Measurements from ENCODE around the gene ARTN.
A peak's percentile ranks its signal among the peaks of the same experiment; 100 is the strongest.

DNA sequence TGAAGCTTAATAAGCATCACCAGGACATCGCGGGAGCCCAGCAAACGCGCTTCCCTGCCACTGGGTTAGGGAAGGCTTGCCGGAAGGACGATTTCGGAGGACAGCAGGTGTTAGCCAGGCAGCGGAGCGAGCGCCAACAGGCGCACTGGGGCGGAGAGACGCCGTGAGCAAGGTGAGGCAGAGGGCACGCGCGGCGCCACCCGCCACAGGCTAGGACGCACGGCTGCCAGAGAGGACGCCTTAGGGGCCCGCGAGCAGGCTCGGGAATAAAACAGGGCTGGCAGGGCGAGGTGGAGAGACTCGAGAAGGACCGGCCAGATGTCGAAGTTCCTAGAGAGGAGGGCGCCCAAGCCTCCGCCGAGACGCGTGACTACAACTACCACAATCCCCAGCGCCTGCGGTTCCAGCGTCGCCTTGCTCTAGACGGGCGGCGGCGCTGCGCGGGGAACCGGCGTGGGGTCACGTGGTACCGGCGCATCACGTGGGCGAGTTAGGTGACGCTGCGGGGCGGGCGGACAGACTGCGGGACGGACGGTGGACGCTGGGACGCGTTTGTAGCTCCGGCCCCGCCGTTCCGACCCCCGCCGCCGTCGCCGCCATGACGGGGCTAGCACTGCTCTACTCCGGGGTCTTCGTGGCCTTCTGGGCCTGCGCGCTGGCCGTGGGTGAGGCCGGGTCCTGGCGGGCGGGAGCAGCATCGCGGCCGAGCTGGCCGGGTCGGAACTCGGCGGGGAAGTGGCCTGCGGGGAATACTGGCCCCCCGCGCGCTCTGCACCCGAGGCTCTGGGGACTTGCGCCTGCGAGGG is 41.0 kb downstream of the ARTN start, which contains the start of gene ATP6V0B:
- TF ChIP-seq, protein P1, sequence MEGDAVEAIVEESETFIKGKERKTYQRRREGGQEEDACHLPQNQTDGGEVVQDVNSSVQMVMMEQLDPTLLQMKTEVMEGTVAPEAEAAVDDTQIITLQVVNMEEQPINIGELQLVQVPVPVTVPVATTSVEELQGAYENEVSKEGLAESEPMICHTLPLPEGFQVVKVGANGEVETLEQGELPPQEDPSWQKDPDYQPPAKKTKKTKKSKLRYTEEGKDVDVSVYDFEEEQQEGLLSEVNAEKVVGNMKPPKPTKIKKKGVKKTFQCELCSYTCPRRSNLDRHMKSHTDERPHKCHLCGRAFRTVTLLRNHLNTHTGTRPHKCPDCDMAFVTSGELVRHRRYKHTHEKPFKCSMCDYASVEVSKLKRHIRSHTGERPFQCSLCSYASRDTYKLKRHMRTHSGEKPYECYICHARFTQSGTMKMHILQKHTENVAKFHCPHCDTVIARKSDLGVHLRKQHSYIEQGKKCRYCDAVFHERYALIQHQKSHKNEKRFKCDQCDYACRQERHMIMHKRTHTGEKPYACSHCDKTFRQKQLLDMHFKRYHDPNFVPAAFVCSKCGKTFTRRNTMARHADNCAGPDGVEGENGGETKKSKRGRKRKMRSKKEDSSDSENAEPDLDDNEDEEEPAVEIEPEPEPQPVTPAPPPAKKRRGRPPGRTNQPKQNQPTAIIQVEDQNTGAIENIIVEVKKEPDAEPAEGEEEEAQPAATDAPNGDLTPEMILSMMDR (conservative IDR thresholded peaks at IDR 0.05; ENCODE audit: low read depth in 2 of 2) = 0 out of 4 replicates have a peak, but pooled peaks of 1 of the 2 experiments have one; percentile 14
- TF ChIP-seq NANOG (IDR thresholded peaks at IDR 0.05; ENCODE audit: borderline replicate concordance) (no peak), CREB1 (CRISPR knock-in tag; IDR thresholded peaks at IDR 0.05; ENCODE audit: low read depth) (peak; percentile 95), EZH2phosphoT487 (IDR thresholded peaks at IDR 0.05; ENCODE audit: unreplicated experiment) (no peak), POLR2AphosphoS5 (IDR thresholded peaks at IDR 0.05; ENCODE audit: low read depth) (peak; percentile 92), EZH2 (IDR thresholded peaks at IDR 0.05; ENCODE audit: low read depth, unreplicated experiment) (no peak), STAT1 (IDR thresholded peaks at IDR 0.05; ENCODE audit: unreplicated experiment) (no peak)
- TF ChIP-seq, protein P2, sequence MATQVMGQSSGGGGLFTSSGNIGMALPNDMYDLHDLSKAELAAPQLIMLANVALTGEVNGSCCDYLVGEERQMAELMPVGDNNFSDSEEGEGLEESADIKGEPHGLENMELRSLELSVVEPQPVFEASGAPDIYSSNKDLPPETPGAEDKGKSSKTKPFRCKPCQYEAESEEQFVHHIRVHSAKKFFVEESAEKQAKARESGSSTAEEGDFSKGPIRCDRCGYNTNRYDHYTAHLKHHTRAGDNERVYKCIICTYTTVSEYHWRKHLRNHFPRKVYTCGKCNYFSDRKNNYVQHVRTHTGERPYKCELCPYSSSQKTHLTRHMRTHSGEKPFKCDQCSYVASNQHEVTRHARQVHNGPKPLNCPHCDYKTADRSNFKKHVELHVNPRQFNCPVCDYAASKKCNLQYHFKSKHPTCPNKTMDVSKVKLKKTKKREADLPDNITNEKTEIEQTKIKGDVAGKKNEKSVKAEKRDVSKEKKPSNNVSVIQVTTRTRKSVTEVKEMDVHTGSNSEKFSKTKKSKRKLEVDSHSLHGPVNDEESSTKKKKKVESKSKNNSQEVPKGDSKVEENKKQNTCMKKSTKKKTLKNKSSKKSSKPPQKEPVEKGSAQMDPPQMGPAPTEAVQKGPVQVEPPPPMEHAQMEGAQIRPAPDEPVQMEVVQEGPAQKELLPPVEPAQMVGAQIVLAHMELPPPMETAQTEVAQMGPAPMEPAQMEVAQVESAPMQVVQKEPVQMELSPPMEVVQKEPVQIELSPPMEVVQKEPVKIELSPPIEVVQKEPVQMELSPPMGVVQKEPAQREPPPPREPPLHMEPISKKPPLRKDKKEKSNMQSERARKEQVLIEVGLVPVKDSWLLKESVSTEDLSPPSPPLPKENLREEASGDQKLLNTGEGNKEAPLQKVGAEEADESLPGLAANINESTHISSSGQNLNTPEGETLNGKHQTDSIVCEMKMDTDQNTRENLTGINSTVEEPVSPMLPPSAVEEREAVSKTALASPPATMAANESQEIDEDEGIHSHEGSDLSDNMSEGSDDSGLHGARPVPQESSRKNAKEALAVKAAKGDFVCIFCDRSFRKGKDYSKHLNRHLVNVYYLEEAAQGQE (IDR thresholded peaks at IDR 0.05; ENCODE audit: unreplicated experiment) = no peak
- TF ChIP-seq, protein P3, sequence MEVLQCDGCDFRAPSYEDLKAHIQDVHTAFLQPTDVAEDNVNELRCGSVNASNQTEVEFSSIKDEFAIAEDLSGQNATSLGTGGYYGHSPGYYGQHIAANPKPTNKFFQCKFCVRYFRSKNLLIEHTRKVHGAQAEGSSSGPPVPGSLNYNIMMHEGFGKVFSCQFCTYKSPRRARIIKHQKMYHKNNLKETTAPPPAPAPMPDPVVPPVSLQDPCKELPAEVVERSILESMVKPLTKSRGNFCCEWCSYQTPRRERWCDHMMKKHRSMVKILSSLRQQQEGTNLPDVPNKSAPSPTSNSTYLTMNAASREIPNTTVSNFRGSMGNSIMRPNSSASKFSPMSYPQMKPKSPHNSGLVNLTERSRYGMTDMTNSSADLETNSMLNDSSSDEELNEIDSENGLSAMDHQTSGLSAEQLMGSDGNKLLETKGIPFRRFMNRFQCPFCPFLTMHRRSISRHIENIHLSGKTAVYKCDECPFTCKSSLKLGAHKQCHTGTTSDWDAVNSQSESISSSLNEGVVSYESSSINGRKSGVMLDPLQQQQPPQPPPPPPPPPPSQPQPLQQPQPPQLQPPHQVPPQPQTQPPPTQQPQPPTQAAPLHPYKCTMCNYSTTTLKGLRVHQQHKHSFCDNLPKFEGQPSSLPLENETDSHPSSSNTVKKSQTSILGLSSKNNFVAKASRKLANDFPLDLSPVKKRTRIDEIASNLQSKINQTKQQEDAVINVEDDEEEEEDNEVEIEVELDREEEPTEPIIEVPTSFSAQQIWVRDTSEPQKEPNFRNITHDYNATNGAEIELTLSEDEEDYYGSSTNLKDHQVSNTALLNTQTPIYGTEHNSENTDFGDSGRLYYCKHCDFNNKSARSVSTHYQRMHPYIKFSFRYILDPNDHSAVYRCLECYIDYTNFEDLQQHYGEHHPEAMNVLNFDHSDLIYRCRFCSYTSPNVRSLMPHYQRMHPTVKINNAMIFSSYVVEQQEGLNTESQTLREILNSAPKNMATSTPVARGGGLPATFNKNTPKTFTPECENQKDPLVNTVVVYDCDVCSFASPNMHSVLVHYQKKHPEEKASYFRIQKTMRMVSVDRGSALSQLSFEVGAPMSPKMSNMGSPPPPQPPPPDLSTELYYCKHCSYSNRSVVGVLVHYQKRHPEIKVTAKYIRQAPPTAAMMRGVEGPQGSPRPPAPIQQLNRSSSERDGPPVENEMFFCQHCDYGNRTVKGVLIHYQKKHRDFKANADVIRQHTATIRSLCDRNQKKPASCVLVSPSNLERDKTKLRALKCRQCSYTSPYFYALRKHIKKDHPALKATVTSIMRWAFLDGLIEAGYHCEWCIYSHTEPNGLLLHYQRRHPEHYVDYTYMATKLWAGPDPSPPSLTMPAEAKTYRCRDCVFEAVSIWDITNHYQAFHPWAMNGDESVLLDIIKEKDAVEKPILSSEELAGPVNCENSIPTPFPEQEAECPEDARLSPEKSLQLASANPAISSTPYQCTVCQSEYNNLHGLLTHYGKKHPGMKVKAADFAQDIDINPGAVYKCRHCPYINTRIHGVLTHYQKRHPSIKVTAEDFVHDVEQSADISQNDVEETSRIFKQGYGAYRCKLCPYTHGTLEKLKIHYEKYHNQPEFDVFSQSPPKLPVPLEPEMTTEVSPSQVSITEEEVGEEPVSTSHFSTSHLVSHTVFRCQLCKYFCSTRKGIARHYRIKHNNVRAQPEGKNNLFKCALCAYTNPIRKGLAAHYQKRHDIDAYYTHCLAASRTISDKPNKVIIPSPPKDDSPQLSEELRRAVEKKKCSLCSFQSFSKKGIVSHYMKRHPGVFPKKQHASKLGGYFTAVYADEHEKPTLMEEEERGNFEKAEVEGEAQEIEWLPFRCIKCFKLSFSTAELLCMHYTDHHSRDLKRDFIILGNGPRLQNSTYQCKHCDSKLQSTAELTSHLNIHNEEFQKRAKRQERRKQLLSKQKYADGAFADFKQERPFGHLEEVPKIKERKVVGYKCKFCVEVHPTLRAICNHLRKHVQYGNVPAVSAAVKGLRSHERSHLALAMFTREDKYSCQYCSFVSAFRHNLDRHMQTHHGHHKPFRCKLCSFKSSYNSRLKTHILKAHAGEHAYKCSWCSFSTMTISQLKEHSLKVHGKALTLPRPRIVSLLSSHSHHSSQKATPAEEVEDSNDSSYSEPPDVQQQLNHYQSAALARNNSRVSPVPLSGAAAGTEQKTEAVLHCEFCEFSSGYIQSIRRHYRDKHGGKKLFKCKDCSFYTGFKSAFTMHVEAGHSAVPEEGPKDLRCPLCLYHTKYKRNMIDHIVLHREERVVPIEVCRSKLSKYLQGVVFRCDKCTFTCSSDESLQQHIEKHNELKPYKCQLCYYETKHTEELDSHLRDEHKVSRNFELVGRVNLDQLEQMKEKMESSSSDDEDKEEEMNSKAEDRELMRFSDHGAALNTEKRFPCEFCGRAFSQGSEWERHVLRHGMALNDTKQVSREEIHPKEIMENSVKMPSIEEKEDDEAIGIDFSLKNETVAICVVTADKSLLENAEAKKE (CRISPR knock-in tag; IDR thresholded peaks at IDR 0.05) = no peak
- TF ChIP-seq, protein P4, sequence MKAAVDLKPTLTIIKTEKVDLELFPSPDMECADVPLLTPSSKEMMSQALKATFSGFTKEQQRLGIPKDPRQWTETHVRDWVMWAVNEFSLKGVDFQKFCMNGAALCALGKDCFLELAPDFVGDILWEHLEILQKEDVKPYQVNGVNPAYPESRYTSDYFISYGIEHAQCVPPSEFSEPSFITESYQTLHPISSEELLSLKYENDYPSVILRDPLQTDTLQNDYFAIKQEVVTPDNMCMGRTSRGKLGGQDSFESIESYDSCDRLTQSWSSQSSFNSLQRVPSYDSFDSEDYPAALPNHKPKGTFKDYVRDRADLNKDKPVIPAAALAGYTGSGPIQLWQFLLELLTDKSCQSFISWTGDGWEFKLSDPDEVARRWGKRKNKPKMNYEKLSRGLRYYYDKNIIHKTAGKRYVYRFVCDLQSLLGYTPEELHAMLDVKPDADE (IDR thresholded peaks at IDR 0.05) = peak; percentile 93

All from GM23338 (cell line).